Measurements from ENCODE around the gene CGNL1.
A peak's percentile ranks its signal among the peaks of the same experiment; 100 is the strongest.

Gene CGNL1

DNA sequence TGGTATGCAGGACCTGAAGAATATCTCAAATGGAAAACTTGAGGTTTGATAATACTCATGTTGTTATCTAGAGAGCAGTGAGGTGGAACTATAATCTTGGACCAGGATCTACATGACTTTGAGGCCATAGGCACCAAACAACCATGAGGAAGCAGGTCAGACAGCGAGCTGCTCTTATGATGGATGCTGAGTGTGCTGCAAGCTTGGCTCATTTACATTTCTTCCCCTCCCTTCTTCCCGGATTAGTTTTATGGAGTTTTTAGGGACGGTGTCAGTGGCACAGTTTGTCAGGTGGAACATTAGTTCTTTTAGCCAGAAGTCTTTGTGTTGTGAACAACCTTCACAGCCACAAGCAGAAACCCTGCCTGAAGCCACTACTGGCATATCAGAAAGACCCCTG, 207.4 kb downstream of the CGNL1 start:
- no peak for DNase-seq (ENCODE audit: extremely low spot score)
- CTCF ChIA-PET: interaction anchor here (1.5 kb wide), 1 partner anchor 42 kb away, joined by 4 read pairs; no protein-coding TSS in a partner anchor
- TF ChIP-seq, protein P1, sequence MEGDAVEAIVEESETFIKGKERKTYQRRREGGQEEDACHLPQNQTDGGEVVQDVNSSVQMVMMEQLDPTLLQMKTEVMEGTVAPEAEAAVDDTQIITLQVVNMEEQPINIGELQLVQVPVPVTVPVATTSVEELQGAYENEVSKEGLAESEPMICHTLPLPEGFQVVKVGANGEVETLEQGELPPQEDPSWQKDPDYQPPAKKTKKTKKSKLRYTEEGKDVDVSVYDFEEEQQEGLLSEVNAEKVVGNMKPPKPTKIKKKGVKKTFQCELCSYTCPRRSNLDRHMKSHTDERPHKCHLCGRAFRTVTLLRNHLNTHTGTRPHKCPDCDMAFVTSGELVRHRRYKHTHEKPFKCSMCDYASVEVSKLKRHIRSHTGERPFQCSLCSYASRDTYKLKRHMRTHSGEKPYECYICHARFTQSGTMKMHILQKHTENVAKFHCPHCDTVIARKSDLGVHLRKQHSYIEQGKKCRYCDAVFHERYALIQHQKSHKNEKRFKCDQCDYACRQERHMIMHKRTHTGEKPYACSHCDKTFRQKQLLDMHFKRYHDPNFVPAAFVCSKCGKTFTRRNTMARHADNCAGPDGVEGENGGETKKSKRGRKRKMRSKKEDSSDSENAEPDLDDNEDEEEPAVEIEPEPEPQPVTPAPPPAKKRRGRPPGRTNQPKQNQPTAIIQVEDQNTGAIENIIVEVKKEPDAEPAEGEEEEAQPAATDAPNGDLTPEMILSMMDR (IDR thresholded peaks at IDR 0.05; ENCODE audit: control extremely low read depth, extremely low read depth, low read depth, missing control alignments): no peak
- POLR2A ChIA-PET: no interaction called here

DNA sequence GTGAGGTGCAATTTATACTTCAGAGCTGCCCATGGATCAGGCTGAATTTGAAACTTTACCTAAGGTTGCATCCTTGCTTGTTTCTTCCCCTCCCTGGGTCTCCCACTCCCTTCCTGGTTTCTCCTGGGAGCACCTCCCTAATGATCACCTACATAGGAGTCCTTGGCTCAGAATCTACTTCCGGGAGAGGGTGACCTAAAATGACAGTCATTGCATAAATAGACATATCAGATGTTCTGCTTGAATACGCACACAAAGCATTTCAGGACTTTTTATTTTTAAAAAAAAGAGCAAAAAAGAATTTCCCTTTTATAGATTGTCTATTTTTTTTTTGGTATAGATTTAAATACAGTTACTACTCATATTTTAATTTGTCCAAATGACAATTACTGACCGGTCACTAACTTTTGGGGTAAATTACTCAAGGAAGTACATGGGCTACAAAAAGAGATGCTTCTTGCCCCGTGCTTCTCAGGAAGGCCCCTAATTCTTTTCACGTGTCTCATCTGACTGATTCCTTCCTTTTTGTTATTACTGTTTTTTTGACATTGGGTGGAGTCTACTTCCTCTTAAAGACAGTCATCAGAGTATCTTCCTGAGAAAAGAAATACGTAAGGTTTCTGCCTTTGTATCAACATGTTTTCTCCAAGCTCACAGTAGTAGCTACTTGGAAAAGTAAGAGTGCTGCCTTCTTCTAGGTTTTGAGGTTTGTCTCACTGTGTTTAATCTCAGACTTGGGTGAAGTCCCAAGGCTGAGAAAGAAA, 210.5 kb downstream of the CGNL1 start:
- ChIA-PET POLR2A (no interaction called here), CTCF (interaction anchor here (1.0 to 1.5 kb wide), 5 partner anchors 13 to 44 kb away, joined by 3 to 4 read pairs (median 3); no protein-coding TSS in a partner anchor)
- TF ChIP-seq, protein P1 (IDR thresholded peaks at IDR 0.05; ENCODE audit: control extremely low read depth, extremely low read depth, low read depth, missing control alignments): no peak
- DNase-seq (ENCODE audit: extremely low spot score): no peak

DNA sequence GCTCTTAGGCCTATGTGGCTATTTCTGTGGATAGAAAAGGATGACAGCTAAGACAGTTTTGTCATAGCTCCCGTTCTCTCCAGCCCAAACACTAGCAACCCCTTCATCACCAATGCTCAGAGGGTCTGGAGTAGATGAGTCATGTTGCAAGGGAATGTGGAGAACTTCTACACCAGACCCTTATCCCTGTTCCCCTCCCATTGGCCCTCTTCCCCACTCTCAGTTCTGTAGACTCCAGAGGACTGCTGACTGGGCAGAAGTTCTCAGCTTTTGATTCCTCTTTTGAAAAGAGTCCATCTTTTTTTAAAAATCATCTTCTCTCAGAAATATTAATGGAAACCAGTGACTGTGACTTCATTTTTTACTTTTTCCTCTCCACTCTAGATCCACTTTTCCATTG, 213.0 kb downstream of the CGNL1 start:
- no peak for DNase-seq (ENCODE audit: extremely low spot score)
- POLR2A ChIA-PET: no interaction called here
- TF ChIP-seq, protein P1 (IDR thresholded peaks at IDR 0.05; ENCODE audit: control extremely low read depth, extremely low read depth, low read depth, missing control alignments): no peak
- CTCF ChIA-PET: no interaction called here

DNA sequence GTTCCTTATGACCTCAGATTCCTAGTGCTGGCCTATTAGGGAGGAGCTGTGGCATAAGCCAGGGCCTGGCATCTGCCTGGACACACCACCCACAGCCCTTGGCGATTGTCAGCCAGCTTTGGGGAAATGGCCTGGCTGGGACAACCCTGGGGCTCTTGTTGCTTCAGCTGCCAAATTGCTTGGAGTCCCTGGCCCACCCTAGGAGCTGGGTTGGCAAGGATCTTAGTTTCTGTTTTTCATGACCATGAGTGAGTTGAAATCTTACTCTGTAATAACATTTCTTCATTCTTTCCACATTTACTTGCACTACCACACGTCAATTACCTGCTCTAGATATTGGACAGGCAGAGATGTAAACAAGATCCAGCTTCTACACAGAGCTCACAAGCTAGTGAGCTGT, 213.4 kb downstream of the CGNL1 start:
- TF ChIP-seq, protein P1 (IDR thresholded peaks at IDR 0.05; ENCODE audit: control extremely low read depth, extremely low read depth, low read depth, missing control alignments): no peak
- CTCF ChIA-PET: no interaction called here
- POLR2A ChIA-PET: no interaction called here
- no peak for DNase-seq (ENCODE audit: extremely low spot score)

DNA sequence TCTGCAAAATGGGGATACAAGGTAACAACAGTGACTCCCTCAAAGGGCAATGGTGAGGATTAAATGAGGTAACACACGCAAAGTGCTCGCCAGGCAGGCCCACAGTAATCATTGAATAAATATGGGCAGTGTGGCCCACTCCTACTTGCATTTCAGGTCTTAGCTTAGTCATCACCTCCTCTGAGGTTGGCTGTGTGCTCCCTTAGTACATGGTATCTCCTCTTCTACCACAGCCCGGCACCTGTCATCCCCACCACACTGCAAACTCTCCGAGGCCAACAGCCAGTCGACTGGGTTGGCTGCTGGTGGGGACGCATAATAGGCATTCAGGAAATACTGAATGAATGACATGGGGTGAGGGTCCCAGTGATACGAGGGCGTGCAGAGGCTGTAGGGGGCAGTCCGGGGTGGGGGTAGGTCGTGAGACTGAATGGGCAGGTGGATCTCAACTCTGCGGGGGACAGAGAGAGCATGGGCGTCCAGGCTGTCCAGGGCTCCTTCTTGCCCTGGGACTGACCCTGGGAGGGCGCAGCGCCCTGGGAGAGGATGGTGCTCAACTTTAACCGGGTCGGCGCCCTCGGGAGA, 215.0 kb downstream of the CGNL1 start:
- ChIA-PET CTCF (no interaction called here), POLR2A (no interaction called here)
- TF ChIP-seq, protein P1 (IDR thresholded peaks at IDR 0.05; ENCODE audit: control extremely low read depth, extremely low read depth, low read depth, missing control alignments): no peak
- no peak for DNase-seq (ENCODE audit: extremely low spot score)

DNA sequence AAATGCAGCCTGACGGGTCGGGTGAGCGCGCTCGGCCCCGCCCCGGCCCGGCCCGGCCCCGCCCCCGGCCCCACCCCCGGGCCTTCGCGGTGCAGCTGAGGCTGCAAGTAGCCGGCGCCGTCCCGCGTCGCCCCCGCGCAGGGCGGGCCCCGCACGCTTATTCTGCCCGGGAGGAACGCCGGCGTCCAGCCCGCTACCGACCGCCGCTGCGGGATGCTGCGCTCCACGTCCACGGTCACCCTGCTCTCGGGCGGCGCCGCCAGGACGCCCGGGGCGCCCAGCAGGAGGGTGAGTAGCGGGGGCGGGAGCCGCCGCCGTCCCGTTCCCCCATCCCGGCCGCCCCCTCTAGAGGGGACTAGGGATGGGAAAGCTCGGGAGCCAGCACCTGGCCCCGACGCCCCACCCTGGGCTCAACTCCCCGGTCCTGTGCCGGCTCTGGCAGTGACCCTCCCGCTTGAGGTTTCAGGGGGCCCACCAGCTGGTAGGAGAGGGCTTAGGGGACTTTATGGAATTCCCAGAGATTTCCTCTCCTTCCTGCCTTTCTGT, 215.6 kb downstream of the CGNL1 start, which contains the start of gene MYZAP:
Gene MYZAP, plus strand, starts transcription at position 83 of the 546 bp plus-strand sequence. Its CDS starts 131 bp downstream, at position 214.
- peak; percentile 52 for DNase-seq (ENCODE audit: extremely low spot score)
- CTCF ChIA-PET: no interaction called here
- POLR2A ChIA-PET: no interaction called here
- TF ChIP-seq, protein P1 (IDR thresholded peaks at IDR 0.05; ENCODE audit: control extremely low read depth, extremely low read depth, low read depth, missing control alignments): no peak
